H1 (cell line): ENCODE results near the gene VGLL2. TPM values are rescaled to one million over a fixed set of nuclear protein-coding genes. Genes with fewer than 3 reads are reported as not detected.

Experiments
- CTCF ChIA-PET: fragments of 300-600 bp; sonication (Branson Sonifier 250); formaldehyde crosslinking; loops from one replicate; lab custom pipeline; 2021; ENCODE audit not compliant: partially characterized antibody; lab: Charles Lee
- POLR2A ChIA-PET: fragments of 300-600 bp; sonication (Branson Sonifier 250); formaldehyde crosslinking; loops from one replicate; lab custom pipeline; 2021; ENCODE audit warnings: inconsistent platforms; ENCODE audit not compliant: partially characterized antibody; lab: Charles Lee
- DNase-seq, 2 experiments: peaks; one replicate each; pipeline versions ENCODE4 v3.0.0 to v3.0.0-alpha.2; 2010 to 2022; ENCODE audit warnings: low spot score in 2 of 2, low read depth in 1 of 2, mixed read lengths in 1 of 2
- FAIRE-seq: peaks from 2 replicates; lab custom pipeline; 2011; peaks lifted over from hg19 to GRCh38; lab: Jason Lieb, UNC
- H2AFZ ChIP-seq: 2 replicates; pipeline ENCODE4 v1.8.1; 2012; ENCODE audit warnings: low read length, inconsistent platforms
- H2AK5ac ChIP-seq: 2 replicates; pipeline ENCODE4 v1.6.1; 2013; ENCODE audit warnings: low read depth, low read length
- H2BK120ac ChIP-seq: replicated peaks from 2 replicates; pipeline ENCODE3; 2013; ENCODE audit warnings: low read depth, low read length, inconsistent platforms
- H2BK12ac ChIP-seq: 2 replicates; pipeline ENCODE4 v1.6.1; 2013; ENCODE audit warnings: low read depth, low read length
- H2BK15ac ChIP-seq: 2 replicates; pipeline ENCODE4 v1.6.1; 2013; ENCODE audit warnings: low read length
- H2BK20ac ChIP-seq: 2 replicates; pipeline ENCODE4 v1.6.1; 2013; ENCODE audit warnings: low read length
- H2BK5ac ChIP-seq: 2 replicates; pipeline ENCODE4 v1.6.1; 2013; ENCODE audit warnings: low read depth, low read length
- H3K14ac ChIP-seq: 2 replicates; pipeline ENCODE4 v1.6.1; 2013; ENCODE audit warnings: inconsistent platforms; ENCODE audit not compliant: insufficient read length
- H3K18ac ChIP-seq: 2 replicates; pipeline ENCODE4 v1.6.1; 2013; ENCODE audit warnings: low read length; ENCODE audit errors: extremely low read depth
- H3K23ac ChIP-seq: 2 replicates; pipeline ENCODE4 v1.6.1; 2013; ENCODE audit warnings: inconsistent platforms; ENCODE audit not compliant: insufficient read length
- H3K23me2 ChIP-seq: 2 replicates; pipeline ENCODE4 v1.6.1; 2013; ENCODE audit warnings: low read depth, low read length
- H3K27ac ChIP-seq: 2 replicates; pipeline ENCODE4 v1.6.1; 2011; ENCODE audit warnings: low read depth, low read length, inconsistent platforms
- H3K27me3 ChIP-seq, 4 experiments: replicated peaks in 1 of 4; 1 replicate in 1 of 4; 2 replicates in 3 of 4; pipeline versions ENCODE4 v1.6.1 to v1.8.1; 2011 to 2013; ENCODE audit warnings: low read length in 3 of 4, mild to moderate bottlenecking in 3 of 4, inconsistent platforms in 2 of 4, mixed read lengths in 2 of 4, moderate library complexity in 1 of 4; ENCODE audit not compliant: control insufficient read depth in 3 of 4, insufficient read depth in 3 of 4; ENCODE audit errors: extremely low read depth in 1 of 4
- H3K36me3 ChIP-seq, 4 experiments: 2 replicates each; pipeline versions ENCODE4 v1.6.1 to v1.8.1; 2011 to 2013; ENCODE audit warnings: mild to moderate bottlenecking in 4 of 4, low read length in 3 of 4, moderate library complexity in 2 of 4, control low read depth in 1 of 4, inconsistent platforms in 1 of 4; ENCODE audit not compliant: insufficient read depth in 4 of 4, control insufficient read depth in 2 of 4
- H3K4ac ChIP-seq: replicated peaks from 2 replicates; pipeline ENCODE3; 2013; ENCODE audit warnings: low read length, low read depth, mixed read lengths, inconsistent platforms; ENCODE audit not compliant: insufficient read length
- H3K4me1 ChIP-seq, 4 experiments: replicated peaks in 1 of 4; 1 replicate in 1 of 4; 2 replicates in 3 of 4; pipeline versions ENCODE4 v1.6.1 to v1.8.1; 2011 to 2013; ENCODE audit warnings: low read length in 3 of 4, inconsistent platforms in 2 of 4, mixed read lengths in 1 of 4; ENCODE audit not compliant: insufficient read depth in 4 of 4, control insufficient read depth in 3 of 4
- H3K4me2 ChIP-seq, 2 experiments: 2 replicates each; pipeline versions ENCODE4 v1.6.1 to v1.8.1; 2011 to 2013; ENCODE audit warnings: low read depth in 2 of 2, low read length in 2 of 2, control low read depth in 1 of 2, inconsistent platforms in 1 of 2, mild to moderate bottlenecking in 1 of 2; ENCODE audit not compliant: insufficient read depth in 1 of 2
- H3K4me3 ChIP-seq, 4 experiments: fragments of 200-600, 300-600 bp in 1 of 4; sonication (generic), shearing (Covaris generic), sonication (Bioruptor Twin) in 1 of 4; 2 replicates each; pipeline versions ENCODE4 v1.5.1 to v1.8.1; 2011 to 2016; ENCODE audit warnings: low read length in 4 of 4, low read depth in 3 of 4, control low read depth in 2 of 4, inconsistent platforms in 2 of 4, mild to moderate bottlenecking in 2 of 4, mixed read lengths in 1 of 4, moderate library complexity in 1 of 4; ENCODE audit not compliant: insufficient read depth in 2 of 4; ENCODE audit errors: extremely low read depth in 1 of 4
- H3K56ac ChIP-seq: replicated peaks from 2 replicates; pipeline ENCODE3; 2013; ENCODE audit warnings: low read depth, mild to moderate bottlenecking, mixed read lengths, low read length, inconsistent platforms; ENCODE audit not compliant: insufficient read length
- H3K79me1 ChIP-seq: 2 replicates; pipeline ENCODE4 v1.6.1; 2013; ENCODE audit warnings: low read depth, low read length, control low read depth
- H3K79me2 ChIP-seq, 2 experiments: 2 replicates each; pipeline versions ENCODE4 v1.6.1 to v1.8.1; 2012 to 2013; ENCODE audit warnings: low read length in 2 of 2, mild to moderate bottlenecking in 2 of 2, inconsistent platforms in 1 of 2; ENCODE audit not compliant: insufficient read depth in 2 of 2, control insufficient read depth in 1 of 2
- H3K9ac ChIP-seq, 4 experiments: replicated peaks in 1 of 4; 1 replicate in 1 of 4; 2 replicates in 3 of 4; pipeline versions ENCODE4 v1.6.1 to v1.8.1; 2011 to 2013; ENCODE audit warnings: low read depth in 3 of 4, low read length in 3 of 4, control low read depth in 2 of 4, mild to moderate bottlenecking in 2 of 4, moderate library complexity in 2 of 4, inconsistent platforms in 1 of 4; ENCODE audit errors: extremely low read depth in 1 of 4
- H3K9me3 ChIP-seq, 2 experiments: 2 replicates each; pipeline versions ENCODE4 v1.6.1 to v1.8.1; 2012 to 2013; ENCODE audit warnings: mild to moderate bottlenecking in 2 of 2, moderate library complexity in 2 of 2, control low read depth in 1 of 2, inconsistent platforms in 1 of 2, low read depth in 1 of 2, low read length in 1 of 2, mixed read lengths in 1 of 2; ENCODE audit not compliant: insufficient read depth in 2 of 2
- H4K20me1 ChIP-seq, 2 experiments: replicated peaks in 1 of 2; 2 replicates each; pipeline versions ENCODE3 to v1.8.1; 2011 to 2013; ENCODE audit warnings: inconsistent platforms in 2 of 2, low read length in 2 of 2, mild to moderate bottlenecking in 1 of 2; ENCODE audit not compliant: insufficient read depth in 2 of 2, control insufficient read depth in 1 of 2
- H4K5ac ChIP-seq: 2 replicates; pipeline ENCODE4 v1.6.1; 2013; ENCODE audit warnings: low read length, low read depth, mixed read lengths, inconsistent platforms; ENCODE audit not compliant: insufficient read length
- H4K8ac ChIP-seq: 2 replicates; pipeline ENCODE4 v1.8.0; 2013; ENCODE audit warnings: mild to moderate bottlenecking, moderate library complexity, low read length, inconsistent platforms; ENCODE audit not compliant: insufficient read depth; ENCODE audit errors: extremely low read depth
- H4K91ac ChIP-seq: replicated peaks from 2 replicates; pipeline ENCODE3; 2013; ENCODE audit warnings: low read length, mixed read lengths, inconsistent platforms; ENCODE audit not compliant: insufficient read length
- CHD2 ChIP-seq: IDR thresholded peaks from 2 replicates; pipeline ENCODE4 v1.6.1; 2012; ENCODE audit warnings: low read length, improper control_type of control experiment
- PHF8 ChIP-seq: fragments of 200-600 bp; sonication (generic); conservative IDR thresholded peaks from 2 replicates; pipeline ENCODE4 v1.7.1; 2012; ENCODE audit warnings: low read depth, mild to moderate bottlenecking, inconsistent platforms, low read length, moderate library complexity
- RNF2 ChIP-seq: fragments of 200-900, 300-1000 bp; sonication (generic); IDR thresholded peaks from 2 replicates; pipeline ENCODE4 v1.7.1; 2016; ENCODE audit warnings: borderline replicate concordance, low read depth, mild to moderate bottlenecking, antibody characterized with exemption, low read length; ENCODE audit not compliant: poor library complexity, severe bottlenecking; ENCODE audit errors: missing control alignments
- SAP30 ChIP-seq: fragments of 300-600 bp; sonication (generic); IDR thresholded peaks from 2 replicates; pipeline ENCODE4 v1.7.1; 2012; ENCODE audit warnings: low read length, moderate library complexity, mild to moderate bottlenecking, inconsistent platforms; ENCODE audit not compliant: insufficient read depth, insufficient replicate concordance
- SIN3A ChIP-seq, 2 experiments: IDR thresholded peaks in 1 of 2; conservative IDR thresholded peaks in 1 of 2; 2 replicates each; pipeline ENCODE4 v1.6.1; 2011 to 2012; ENCODE audit warnings: low read length in 2 of 2, improper control_type of control experiment in 1 of 2, low read depth in 1 of 2, mild to moderate bottlenecking in 1 of 2
- ZNF274 ChIP-seq: IDR thresholded peaks from 2 replicates; pipeline ENCODE4 v1.7.0; 2012; ENCODE audit warnings: low read length, borderline replicate concordance; ENCODE audit errors: extremely low read depth
- WGBS, 2 experiments: shearing (Covaris generic) in 1 of 2; methylation state at CpG; one replicate each; pipeline versions ENCODE4 v1.1.6 to v1.1.7; 2013 to 2015; ENCODE audit warnings: low lambda C conversion rate in 2 of 2, mixed read lengths in 2 of 2, inconsistent platforms in 1 of 2, low coverage in 1 of 2, missing lambda C conversion rate in 1 of 2; ENCODE audit not compliant: insufficient replicate concordance in 2 of 2, insufficient coverage in 1 of 2, insufficient read length in 1 of 2; ENCODE audit errors: extremely low coverage in 1 of 2, missing lambda C conversion rate in 1 of 2; 5-methylcytosine and 5-hydroxymethylcytosine counted together
- polyA plus RNA-seq, 7 experiments: library from polyadenylated mRNA; depleted of rRNA in 3 of 7; stranded (reverse) in 5 of 7; unstranded in 2 of 7; fragments of >200 nt in 5 of 7; fragments of 200-250 nt in 2 of 7; gene quantifications; 1 replicate in 5 of 7; 2 replicates in 1 of 7; 4 replicates in 1 of 7; pipeline versions ENCODE4 v1.2.1 to v1.2.3, GENCODE V29; 2011 to 2013; ENCODE audit warnings: missing spikeins in 2 of 7, mixed read lengths in 2 of 7
- total RNA-seq: library from RNA; stranded (reverse); fragmentation: NEBNext Ultra II Directional; extraction: Animal tissue kit (Norgen Biotek cat#: 25700); gene quantifications from 2 replicates; pipeline ENCODE4 v1.2.1, GENCODE V29; 2021

VGLL2 gene
- total and polyA plus RNA-seq, 2 of the 8 experiments (the other 6 are each of a cell fraction or from before 2014, with no cell fraction given) = not detected

DNA sequence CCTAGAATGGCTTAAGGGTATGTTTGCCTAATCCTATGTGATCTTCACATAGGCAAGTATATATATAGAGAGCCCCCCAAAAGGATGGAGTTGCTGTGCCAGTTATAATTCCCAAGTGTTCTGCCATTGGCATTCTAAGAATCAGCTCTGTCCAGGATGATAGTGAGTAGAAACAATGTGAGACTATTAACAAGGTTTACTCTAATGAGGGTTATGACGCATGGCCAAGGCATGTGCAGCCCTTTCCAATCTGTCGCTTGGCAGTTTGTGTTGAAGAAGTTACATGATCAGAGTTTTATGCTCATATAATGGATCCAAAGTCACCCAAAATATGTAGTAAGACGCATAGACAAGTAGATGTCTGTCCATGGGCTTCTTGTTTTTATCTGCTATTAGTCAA is 33.6 kb downstream of the VGLL2 start:
- 89% methylated on average over 3 of the region's 3 CpGs; no CpG with 5 or more reads in 1 of the 2 experiments for WGBS, 2 experiments
- no peaks in the 10 kb centered on the region for H3K23me2 ChIP-seq
- TF ChIP-seq SIN3A (conservative IDR thresholded peaks at IDR 0.05 in 1 of 2, IDR thresholded peaks at IDR 0.05 in 1 of 2; ENCODE audit: low read depth in 1 of 2, low read length in 2 of 2) = no peak
- no peak for TF ChIP-seq SAP30
- TF ChIP-seq PHF8 = no peak
- TF ChIP-seq CHD2 = no peak
- no peak for TF ChIP-seq ZNF274
- no peak for TF ChIP-seq RNF2

More for the DNA sequence above, 33.6 kb downstream of the VGLL2 start:
- Histone ChIP-seq H2BK15ac (no peak overlapping the region), H3K4me3 (no peak overlapping the region), H3K9me3 (no peaks in the 10 kb centered on the region), H3K79me1 (no peaks in the 10 kb centered on the region), H3K9ac (no peak overlapping the region), H3K14ac (no peak overlapping the region), H3K4ac (no peak overlapping the region), H2AK5ac (no peak overlapping the region), H3K18ac (no peak overlapping the region), H2BK20ac (no peak overlapping the region), H2BK5ac (no peak overlapping the region), H3K27me3 (no peaks in the 10 kb centered on the region), H4K91ac (no peak overlapping the region), H3K23ac (no peak overlapping the region), H3K4me1 (no peaks in the 10 kb centered on the region), H3K79me2 (no peaks in the 10 kb centered on the region), H2BK120ac (no peak overlapping the region), H2AFZ (no peak overlapping the region), H4K5ac (no peak overlapping the region), H3K4me2 (no peak overlapping the region), H4K8ac (no peak overlapping the region), H4K20me1 (no peaks in the 10 kb centered on the region), H3K56ac (no peak overlapping the region), H2BK12ac (no peak overlapping the region; the same call in 1 of the 2 replicates), H3K27ac (no peak overlapping the region), H3K36me3 (no peaks in the 10 kb centered on the region)
- ChIA-PET CTCF (interaction anchor here (0.8 to 1.1 kb wide), 2 partner anchors 10 to 31 kb away, joined by 3 read pairs; no protein-coding TSS in a partner anchor), POLR2A (no interaction called here)
- DNase-seq (no peak), FAIRE-seq (no peak)
